ENCODE measurements around the gene BCO2.

BCO2 gene

GRCh38 chr11:112229746-112230433, 54.6 kb downstream of the BCO2 start:
- DNase-seq (ENCODE audit: low read depth, low spot score): no peak
- no peak overlapping the region for H3K4me3 ChIP-seq (ENCODE audit: low read length)

- no peak for DNase-seq (ENCODE audit: low read depth, low spot score)
- no peak overlapping the region for H3K4me3 ChIP-seq (ENCODE audit: low read length)
These were observed 56.6 kb downstream of the BCO2 start for GRCh38 chr11:112231952-112232351.

GRCh38 chr11:112235750-112236390, 60.6 kb downstream of the BCO2 start:
- no peak for DNase-seq (ENCODE audit: low read depth, low spot score)
- H3K4me3 ChIP-seq (ENCODE audit: low read length): no peak overlapping the region

GRCh38 chr11:112237451-112237850, 62.1 kb downstream of the BCO2 start:
- H3K4me3 ChIP-seq (ENCODE audit: low read length): no peak overlapping the region
- DNase-seq (ENCODE audit: low read depth, low spot score): no peak

GRCh38 chr11:112238041-112238440, 62.7 kb downstream of the BCO2 start:
- H3K4me3 ChIP-seq (ENCODE audit: low read length): no peak overlapping the region
- no peak for DNase-seq (ENCODE audit: low read depth, low spot score)

GRCh38 chr11:112241486-112241885, 66.2 kb downstream of the BCO2 start:
- no peak for DNase-seq (ENCODE audit: low read depth, low spot score)
- H3K4me3 ChIP-seq (ENCODE audit: low read length): no peak overlapping the region

- DNase-seq (ENCODE audit: low read depth, low spot score): no peak
- H3K4me3 ChIP-seq (ENCODE audit: low read length): no peak overlapping the region
These were observed 71.9 kb downstream of the BCO2 start for GRCh38 chr11:112247201-112247600.

GRCh38 chr11:112248201-112248600, 72.9 kb downstream of the BCO2 start:
- H3K4me3 ChIP-seq (ENCODE audit: low read length): no peak overlapping the region
- no peak for DNase-seq (ENCODE audit: low read depth, low spot score)

- H3K4me3 ChIP-seq (ENCODE audit: low read length): no peak overlapping the region
- no peak for DNase-seq (ENCODE audit: low read depth, low spot score)
These were observed 74.7 kb downstream of the BCO2 start for GRCh38 chr11:112249871-112250610.

- no peak for DNase-seq (ENCODE audit: low read depth, low spot score)
- H3K4me3 ChIP-seq (ENCODE audit: low read length): no peak overlapping the region
These were observed 78.4 kb downstream of the BCO2 start for GRCh38 chr11:112253605-112254242.

GRCh38 chr11:112255067-112255720, 79.9 kb downstream of the BCO2 start:
- H3K4me3 ChIP-seq (ENCODE audit: low read length): no peak overlapping the region
- DNase-seq (ENCODE audit: low read depth, low spot score): no peak

GRCh38 chr11:112260490-112260889, 85.2 kb downstream of the BCO2 start, which contains the start of gene PLET1:
Gene PLET1, minus strand, starts transcription at chr11:112260860. Its CDS starts 271 bp downstream, at chr11:112260589.
- no peak for DNase-seq (ENCODE audit: low read depth, low spot score)
- no peak within 1 kb of the TSS for H3K4me3 ChIP-seq (ENCODE audit: low read length)

GRCh38 chr11:112265659-112266409, 90.5 kb downstream of the BCO2 start:
- no peak overlapping the region for H3K4me3 ChIP-seq (ENCODE audit: low read length)
- no peak for DNase-seq (ENCODE audit: low read depth, low spot score)

- DNase-seq (ENCODE audit: low read depth, low spot score): no peak
- H3K4me3 ChIP-seq (ENCODE audit: low read length): no peak overlapping the region
These were observed 91.1 kb downstream of the BCO2 start for GRCh38 chr11:112266410-112266778.

GRCh38 chr11:112267188-112267591, 91.9 kb downstream of the BCO2 start:
- DNase-seq (ENCODE audit: low read depth, low spot score): no peak
- no peak overlapping the region for H3K4me3 ChIP-seq (ENCODE audit: low read length)

GRCh38 chr11:112268406-112268805, 93.1 kb downstream of the BCO2 start:
- DNase-seq (ENCODE audit: low read depth, low spot score): no peak
- H3K4me3 ChIP-seq (ENCODE audit: low read length): no peak overlapping the region

Measured in Jurkat, Clone E6-1 (cell line).